ENCODE measurements around the gene ALOX5AP.

- TF ChIP-seq EZH2 (IDR thresholded peaks at IDR 0.05; ENCODE audit: insufficient read depth, poor library complexity, severe bottlenecking) (no peak), EZH2phosphoT487 (IDR thresholded peaks at IDR 0.05; ENCODE audit: insufficient read depth, low read depth) (no peak)
These were observed 54.0 kb downstream of the ALOX5AP start for GRCh38 chr13:30789166-30789862.

All from GM23248 (cell line).